HepG2 (cell line): ENCODE measurements around the gene ATP13A1. TPM values are rescaled to one million over a fixed set of nuclear protein-coding genes. Genes with fewer than 3 reads are reported as not detected.

Source experiments
- AKAP8 ChIP-seq: sonication (generic); formaldehyde crosslinking; IDR thresholded peaks from 2 replicates; pipeline ENCODE4 v1.5.1; 2020; ENCODE audit warnings: mild to moderate bottlenecking, missing genetic modification reagents
- FOXA3 ChIP-seq: IDR thresholded peaks from 2 replicates; pipeline ENCODE4 v1.6.1; 2016; ENCODE audit warnings: missing genetic modification reagents, missing compliant biosample characterization
- IKZF4 ChIP-seq: sonication (generic); formaldehyde crosslinking; IDR thresholded peaks from 2 replicates; pipeline ENCODE4 v1.5.1; 2020; ENCODE audit warnings: borderline replicate concordance, mild to moderate bottlenecking, low read depth, missing genetic modification reagents; ENCODE audit errors: not compliant biosample characterization
- JUND ChIP-seq: sonication (generic); formaldehyde crosslinking; IDR thresholded peaks from 2 replicates; pipeline ENCODE4 v1.8.0; 2022; ENCODE audit warnings: mild to moderate bottlenecking, missing genetic modification reagents
- MAF1 ChIP-seq: sonication (generic); formaldehyde crosslinking; IDR thresholded peaks from 2 replicates; pipeline ENCODE4 v1.5.0; 2020; ENCODE audit warnings: missing genetic modification reagents, borderline replicate concordance
- PHB2 ChIP-seq: fragments of 450-650 bp; IDR thresholded peaks from 2 replicates; pipeline ENCODE4 v1.6.1; 2018; ENCODE audit not compliant: partially characterized antibody
- SMC3 ChIP-seq: IDR thresholded peaks from 2 replicates; pipeline ENCODE4 v1.6.1; 2011; ENCODE audit warnings: low read length, improper control_type of control experiment
- SP1 ChIP-seq, 2 experiments: fragments of 450-650 bp in 1 of 2; sonication (generic) in 1 of 2; formaldehyde crosslinking in 1 of 2; IDR thresholded peaks; 2 replicates each; pipeline versions ENCODE4 v1.4.0 to v1.6.1; 2016 to 2020; ENCODE audit warnings: missing genetic modification reagents in 1 of 2
- ZFP36 ChIP-seq: fragments of 150-350 bp; IDR thresholded peaks from 2 replicates; pipeline ENCODE4 v1.6.1; 2018; ENCODE audit warnings: borderline replicate concordance, low read length, low read depth; ENCODE audit not compliant: partially characterized antibody
- ZFX ChIP-seq: sonication (generic); formaldehyde crosslinking; IDR thresholded peaks from 2 replicates; pipeline ENCODE4 v1.4.0; 2020; ENCODE audit warnings: mild to moderate bottlenecking, low read depth, missing genetic modification reagents, moderate library complexity
- ZKSCAN8 ChIP-seq: IDR thresholded peaks from 2 replicates; pipeline ENCODE4 v1.6.1; 2016; ENCODE audit warnings: borderline replicate concordance, missing genetic modification reagents, missing compliant biosample characterization
- ZNF136 ChIP-seq: sonication (generic); formaldehyde crosslinking; IDR thresholded peaks from 2 replicates; pipeline ENCODE4 v1.8.1; 2022; ENCODE audit warnings: low read depth, mild to moderate bottlenecking, moderate library complexity, missing genetic modification reagents
- ZNF138 ChIP-seq: sonication (generic); formaldehyde crosslinking; IDR thresholded peaks from 2 replicates; pipeline ENCODE4 v1.5.0; 2020; ENCODE audit warnings: mild to moderate bottlenecking, low read depth, missing genetic modification reagents
- ZNF160 ChIP-seq: sonication (generic); formaldehyde crosslinking; IDR thresholded peaks from 2 replicates; pipeline ENCODE4 v1.8.0; 2022; ENCODE audit warnings: mild to moderate bottlenecking, inconsistent platforms, missing genetic modification reagents
- ZNF501 ChIP-seq: sonication (generic); formaldehyde crosslinking; IDR thresholded peaks from 2 replicates; pipeline ENCODE4 v1.5.1; 2020; ENCODE audit warnings: mild to moderate bottlenecking, moderate library complexity, missing genetic modification reagents
- ZNF562 ChIP-seq: sonication (generic); formaldehyde crosslinking; IDR thresholded peaks from 2 replicates; pipeline ENCODE4 v1.8.0; 2022; ENCODE audit warnings: missing genetic modification reagents, borderline replicate concordance
- ZNF589 ChIP-seq: sonication (generic); formaldehyde crosslinking; conservative IDR thresholded peaks from 2 replicates; pipeline ENCODE4 v1.8.0; 2022; ENCODE audit warnings: mild to moderate bottlenecking, moderate library complexity, missing genetic modification reagents
- ZNF629 ChIP-seq: sonication (generic); formaldehyde crosslinking; conservative IDR thresholded peaks from 2 replicates; pipeline ENCODE4 v1.5.0; 2020; ENCODE audit warnings: missing genetic modification reagents
- ZNF709 ChIP-seq: sonication (generic); formaldehyde crosslinking; IDR thresholded peaks from 2 replicates; pipeline ENCODE4 v1.5.0; 2020; ENCODE audit warnings: mild to moderate bottlenecking, missing genetic modification reagents
- ZZZ3 ChIP-seq: sonication (generic); formaldehyde crosslinking; IDR thresholded peaks from 2 replicates; pipeline ENCODE4 v1.4.0; 2020; ENCODE audit warnings: missing genetic modification reagents, mild to moderate bottlenecking, borderline replicate concordance
- polyA plus RNA-seq, 8 experiments: library from polyadenylated mRNA; depleted of rRNA in 3 of 8; stranded (reverse) in 7 of 8; unstranded in 1 of 8; fragments of >200 nt; fragmentation: Illumina TruSeq in 4 of 8; extraction: Trizol in 4 of 8; gene quantifications; 2 replicates each; pipeline versions ENCODE4 v1.2.1 to v1.2.3, GENCODE V29; 2011 to 2016; ENCODE audit warnings: low read depth in 4 of 8, missing spikeins in 1 of 8, mixed read lengths in 1 of 8; ENCODE audit not compliant: insufficient read depth in 1 of 8
- total RNA-seq, 5 experiments: library from RNA; depleted of rRNA; stranded (reverse); fragments of >200 nt; fragmentation: Illumina TruSeq; extraction: Trizol; gene quantifications; 2 replicates each; pipeline ENCODE4 v1.2.3, GENCODE V29; 2016; ENCODE audit warnings: low read depth in 1 of 5
- TF ChIP-seq, protein P1 (sequence below): sonication (generic); formaldehyde crosslinking; IDR thresholded peaks from 2 replicates; pipeline ENCODE4 v1.5.1; 2020; ENCODE audit warnings: missing genetic modification reagents, mild to moderate bottlenecking, borderline replicate concordance
- TF ChIP-seq, protein P2 (sequence below): sonication (generic); formaldehyde crosslinking; IDR thresholded peaks from 2 replicates; pipeline ENCODE4 v1.5.0; 2020; ENCODE audit warnings: missing genetic modification reagents, mild to moderate bottlenecking, borderline replicate concordance
- TF ChIP-seq, protein P3 (sequence below): sonication (generic); formaldehyde crosslinking; IDR thresholded peaks from 2 replicates; pipeline ENCODE4 v1.4.0; 2020; ENCODE audit warnings: missing genetic modification reagents

The ATP13A1 gene
- total and polyA plus RNA-seq, 2 of the 13 experiments (the other 11 are each of a cell fraction or from before 2014, with no cell fraction given), result 23.2 to 41.7 TPM

DNA sequence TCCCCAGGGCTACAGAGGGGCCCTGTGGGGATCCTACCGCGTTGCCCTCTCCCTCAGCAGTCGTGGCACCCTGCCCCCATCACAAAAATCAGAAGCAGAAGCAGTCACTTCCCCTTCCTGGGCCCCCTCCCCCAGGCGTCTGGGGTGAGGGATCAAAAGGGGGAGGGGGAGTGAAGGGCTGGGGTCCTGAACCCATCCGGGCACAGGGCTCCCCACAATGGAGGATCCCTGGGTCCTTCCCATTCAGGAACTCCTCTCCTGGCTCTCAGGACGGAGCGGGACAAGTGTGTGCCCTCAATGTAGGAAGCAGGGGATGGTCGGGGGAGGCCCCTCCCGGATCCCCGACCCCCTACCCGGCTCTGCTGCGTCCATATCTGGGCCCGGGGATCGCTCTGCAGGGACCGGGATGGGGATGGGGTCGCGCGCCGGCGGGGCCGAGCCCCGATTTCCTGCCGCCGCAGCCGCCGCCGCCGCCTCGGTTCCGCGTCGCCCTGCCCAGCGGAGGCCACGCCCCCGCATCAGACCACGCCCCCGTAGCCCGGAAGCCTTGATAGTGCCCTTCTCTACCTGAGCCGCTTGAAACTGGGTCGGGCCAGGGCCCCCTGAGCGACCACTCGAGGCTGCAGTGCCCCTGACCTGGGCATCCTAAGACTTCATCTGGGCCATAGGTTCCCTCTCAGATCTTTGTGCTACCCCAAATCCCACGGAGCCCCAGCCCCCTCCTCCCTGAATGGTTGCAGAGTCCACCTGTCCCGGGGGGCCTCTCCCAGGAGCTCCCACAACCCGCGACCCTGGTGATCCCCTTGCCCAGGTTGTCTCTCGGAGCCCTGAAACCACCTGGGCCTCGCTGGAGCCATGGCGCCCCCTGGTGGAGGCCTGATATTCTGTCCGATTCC lies 20.1 kb downstream of the ATP13A1 start, which contains the start of gene GMIP (continued):
- peak; percentile 49 for TF ChIP-seq ZFX (CRISPR knock-in tag)
- TF ChIP-seq ZNF160, result no peak
- TF ChIP-seq ZNF562 (CRISPR knock-in tag), result no peak
- TF ChIP-seq SMC3, result peak; percentile 63
- no peak for TF ChIP-seq ZNF629
- TF ChIP-seq ZKSCAN8 (CRISPR knock-in tag), result no peak
- no peak for TF ChIP-seq ZNF709
- no peak for TF ChIP-seq ZZZ3
- TF ChIP-seq ZNF138 (CRISPR knock-in tag), result no peak
- TF ChIP-seq SP1 (IDR thresholded peaks at IDR 0.05), result no peak
- peak; percentile 47; the same call in 1 of the 2 replicates for TF ChIP-seq SP1 (CRISPR knock-in tag; IDR thresholded peaks at IDR 0.05)
- TF ChIP-seq ZNF501, result no peak
- TF ChIP-seq FOXA3 (CRISPR knock-in tag), result no peak
- no peak for TF ChIP-seq IKZF4 (CRISPR knock-in tag)
- TF ChIP-seq AKAP8 (CRISPR knock-in tag), result no peak
- TF ChIP-seq, protein P1, sequence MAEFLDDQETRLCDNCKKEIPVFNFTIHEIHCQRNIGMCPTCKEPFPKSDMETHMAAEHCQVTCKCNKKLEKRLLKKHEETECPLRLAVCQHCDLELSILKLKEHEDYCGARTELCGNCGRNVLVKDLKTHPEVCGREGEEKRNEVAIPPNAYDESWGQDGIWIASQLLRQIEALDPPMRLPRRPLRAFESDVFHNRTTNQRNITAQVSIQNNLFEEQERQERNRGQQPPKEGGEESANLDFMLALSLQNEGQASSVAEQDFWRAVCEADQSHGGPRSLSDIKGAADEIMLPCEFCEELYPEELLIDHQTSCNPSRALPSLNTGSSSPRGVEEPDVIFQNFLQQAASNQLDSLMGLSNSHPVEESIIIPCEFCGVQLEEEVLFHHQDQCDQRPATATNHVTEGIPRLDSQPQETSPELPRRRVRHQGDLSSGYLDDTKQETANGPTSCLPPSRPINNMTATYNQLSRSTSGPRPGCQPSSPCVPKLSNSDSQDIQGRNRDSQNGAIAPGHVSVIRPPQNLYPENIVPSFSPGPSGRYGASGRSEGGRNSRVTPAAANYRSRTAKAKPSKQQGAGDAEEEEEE, result no peak
- TF ChIP-seq, protein P2, sequence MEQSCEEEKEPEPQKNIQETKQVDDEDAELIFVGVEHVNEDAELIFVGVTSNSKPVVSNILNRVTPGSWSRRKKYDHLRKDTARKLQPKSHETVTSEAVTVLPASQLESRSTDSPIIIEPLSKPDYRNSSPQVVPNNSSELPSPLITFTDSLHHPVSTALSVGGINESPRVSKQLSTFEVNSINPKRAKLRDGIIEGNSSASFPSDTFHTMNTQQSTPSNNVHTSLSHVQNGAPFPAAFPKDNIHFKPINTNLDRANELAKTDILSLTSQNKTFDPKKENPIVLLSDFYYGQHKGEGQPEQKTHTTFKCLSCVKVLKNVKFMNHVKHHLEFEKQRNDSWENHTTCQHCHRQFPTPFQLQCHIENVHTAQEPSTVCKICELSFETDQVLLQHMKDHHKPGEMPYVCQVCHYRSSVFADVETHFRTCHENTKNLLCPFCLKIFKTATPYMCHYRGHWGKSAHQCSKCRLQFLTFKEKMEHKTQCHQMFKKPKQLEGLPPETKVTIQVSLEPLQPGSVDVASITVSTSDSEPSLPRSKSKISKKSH, result no peak
- no peak for TF ChIP-seq ZFP36
- TF ChIP-seq ZNF136, result no peak
- TF ChIP-seq MAF1 (CRISPR knock-in tag), result no peak
- no peak for TF ChIP-seq PHB2
- TF ChIP-seq ZNF589 (CRISPR knock-in tag), result no peak
- TF ChIP-seq, protein P3, sequence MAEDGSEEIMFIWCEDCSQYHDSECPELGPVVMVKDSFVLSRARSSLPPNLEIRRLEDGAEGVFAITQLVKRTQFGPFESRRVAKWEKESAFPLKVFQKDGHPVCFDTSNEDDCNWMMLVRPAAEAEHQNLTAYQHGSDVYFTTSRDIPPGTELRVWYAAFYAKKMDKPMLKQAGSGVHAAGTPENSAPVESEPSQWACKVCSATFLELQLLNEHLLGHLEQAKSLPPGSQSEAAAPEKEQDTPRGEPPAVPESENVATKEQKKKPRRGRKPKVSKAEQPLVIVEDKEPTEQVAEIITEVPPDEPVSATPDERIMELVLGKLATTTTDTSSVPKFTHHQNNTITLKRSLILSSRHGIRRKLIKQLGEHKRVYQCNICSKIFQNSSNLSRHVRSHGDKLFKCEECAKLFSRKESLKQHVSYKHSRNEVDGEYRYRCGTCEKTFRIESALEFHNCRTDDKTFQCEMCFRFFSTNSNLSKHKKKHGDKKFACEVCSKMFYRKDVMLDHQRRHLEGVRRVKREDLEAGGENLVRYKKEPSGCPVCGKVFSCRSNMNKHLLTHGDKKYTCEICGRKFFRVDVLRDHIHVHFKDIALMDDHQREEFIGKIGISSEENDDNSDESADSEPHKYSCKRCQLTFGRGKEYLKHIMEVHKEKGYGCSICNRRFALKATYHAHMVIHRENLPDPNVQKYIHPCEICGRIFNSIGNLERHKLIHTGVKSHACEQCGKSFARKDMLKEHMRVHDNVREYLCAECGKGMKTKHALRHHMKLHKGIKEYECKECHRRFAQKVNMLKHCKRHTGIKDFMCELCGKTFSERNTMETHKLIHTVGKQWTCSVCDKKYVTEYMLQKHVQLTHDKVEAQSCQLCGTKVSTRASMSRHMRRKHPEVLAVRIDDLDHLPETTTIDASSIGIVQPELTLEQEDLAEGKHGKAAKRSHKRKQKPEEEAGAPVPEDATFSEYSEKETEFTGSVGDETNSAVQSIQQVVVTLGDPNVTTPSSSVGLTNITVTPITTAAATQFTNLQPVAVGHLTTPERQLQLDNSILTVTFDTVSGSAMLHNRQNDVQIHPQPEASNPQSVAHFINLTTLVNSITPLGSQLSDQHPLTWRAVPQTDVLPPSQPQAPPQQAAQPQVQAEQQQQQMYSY (CRISPR knock-in tag), result no peak
- no peak for TF ChIP-seq JUND (CRISPR knock-in tag)
